K562 (cell line): Measurements from ENCODE around the gene MMAB. TPM values are rescaled to one million over a fixed set of nuclear protein-coding genes. Genes with fewer than 3 reads are reported as not detected.

Source experiments
- AFF1 ChIP-seq, 2 experiments: fragments of 450-650 bp; IDR thresholded peaks; 2 replicates each; pipeline ENCODE4 v1.6.1; 2018; ENCODE audit warnings: mild to moderate bottlenecking in 2 of 2, low read depth in 1 of 2; ENCODE audit not compliant: partially characterized antibody in 2 of 2
- CHD7 ChIP-seq: fragments of 200-600 bp; sonication (generic); IDR thresholded peaks from one replicate; pipeline ENCODE4 v1.6.1; 2012; ENCODE audit warnings: mild to moderate bottlenecking, low read depth, low read length, inconsistent platforms
- MTA3 ChIP-seq: fragments of 450-650 bp; formaldehyde crosslinking; IDR thresholded peaks from 2 replicates; pipeline ENCODE4 v1.6.1; 2017; ENCODE audit warnings: mild to moderate bottlenecking, borderline replicate concordance
- PKNOX1 ChIP-seq: fragments of 450-650 bp; IDR thresholded peaks from 2 replicates; pipeline ENCODE4 v1.6.1; 2016
- XRCC3 ChIP-seq: fragments of 450-650 bp; IDR thresholded peaks from 2 replicates; pipeline ENCODE4 v1.6.1; 2017; ENCODE audit warnings: mild to moderate bottlenecking, moderate library complexity
- ZNF354B ChIP-seq: fragments of 250-450 bp; sonication (Bioruptor Pico); IDR thresholded peaks from 2 replicates; pipeline ENCODE4 v1.4.0; 2020
- ZNF740 ChIP-seq, 3 experiments: fragments of 200-800 bp in 1 of 3; sonication (Bioruptor generic) in 1 of 3; sonication (generic) in 1 of 3; formaldehyde crosslinking in 1 of 3; IDR thresholded peaks; 2 replicates each; pipeline versions ENCODE4 v1.6.1 to v1.8.0; 2016 to 2022; ENCODE audit warnings: mild to moderate bottlenecking in 2 of 3, missing compliant biosample characterization in 2 of 3, missing genetic modification characterization in 2 of 3, missing genetic modification reagents in 1 of 3
- polyA plus RNA-seq, 8 experiments: library from polyadenylated mRNA; depleted of rRNA in 4 of 8; stranded (reverse) in 5 of 8; unstranded in 3 of 8; fragments of >200 nt; fragmentation: Nextera tagmentation in 2 of 8; fragmentation: Illumina TruSeq in 1 of 8; extraction: Ambion mirVana in 2 of 8; extraction: Trizol in 1 of 8; gene quantifications; 2 replicates each; pipeline versions ENCODE4 v1.2.1 to v1.2.3, GENCODE V29; 2011 to 2014; ENCODE audit warnings: inconsistent platforms in 1 of 8, missing spikeins in 1 of 8
- total RNA-seq, 7 experiments: library from RNA; depleted of rRNA in 6 of 7; stranded (reverse); fragments of >200 nt in 6 of 7; fragmentation: Illumina TruSeq in 2 of 7; extraction: Trizol in 2 of 7; gene quantifications; 2 replicates each; pipeline versions ENCODE4 v1.2.1 to v1.2.3, GENCODE V29; 2011 to 2021; ENCODE audit warnings: low replicate concordance in 1 of 7

MMAB gene
- total and polyA plus RNA-seq, 9 of the 15 experiments (the other 6 are each of a cell fraction or from before 2014, with no cell fraction given), result 9.5 to 76.1 (median 46.2) TPM

- TF ChIP-seq PKNOX1 (peak; percentile 58; the same call in 1 of the 2 replicates), AFF1 (IDR thresholded peaks at IDR 0.05; ENCODE audit: low read depth in 1 of 2, partially characterized antibody in 2 of 2) (no peak), ZNF740 (CRISPR knock-in tag; IDR thresholded peaks at IDR 0.05) (peak; percentile 36; the same call in 1 of the 2 replicates), ZNF740 (tag; IDR thresholded peaks at IDR 0.05) (no peak), CHD7 (no peak), MTA3 (no peak), ZNF354B (CRISPR knock-in tag) (no peak), XRCC3 (no peak)
Observed at GRCh38 chr12:109606320-109607028, 33.2 kb upstream of the MMAB start (continued).
